GOT3 (cell line): ENCODE measurements around the gene SPOPL.
"Not testable (repeated sequence)": the region's sequence is repeated elsewhere in the genome, so short reads cannot be mapped to it uniquely, and the experiment has no call there.

ENCODE experiments used
- DNase-seq: peaks from one replicate; lab custom pipeline; 2025; ENCODE audit warnings: mixed read lengths; lab: John Stamatoyannopoulos, UW

SPOPL gene

DNA sequence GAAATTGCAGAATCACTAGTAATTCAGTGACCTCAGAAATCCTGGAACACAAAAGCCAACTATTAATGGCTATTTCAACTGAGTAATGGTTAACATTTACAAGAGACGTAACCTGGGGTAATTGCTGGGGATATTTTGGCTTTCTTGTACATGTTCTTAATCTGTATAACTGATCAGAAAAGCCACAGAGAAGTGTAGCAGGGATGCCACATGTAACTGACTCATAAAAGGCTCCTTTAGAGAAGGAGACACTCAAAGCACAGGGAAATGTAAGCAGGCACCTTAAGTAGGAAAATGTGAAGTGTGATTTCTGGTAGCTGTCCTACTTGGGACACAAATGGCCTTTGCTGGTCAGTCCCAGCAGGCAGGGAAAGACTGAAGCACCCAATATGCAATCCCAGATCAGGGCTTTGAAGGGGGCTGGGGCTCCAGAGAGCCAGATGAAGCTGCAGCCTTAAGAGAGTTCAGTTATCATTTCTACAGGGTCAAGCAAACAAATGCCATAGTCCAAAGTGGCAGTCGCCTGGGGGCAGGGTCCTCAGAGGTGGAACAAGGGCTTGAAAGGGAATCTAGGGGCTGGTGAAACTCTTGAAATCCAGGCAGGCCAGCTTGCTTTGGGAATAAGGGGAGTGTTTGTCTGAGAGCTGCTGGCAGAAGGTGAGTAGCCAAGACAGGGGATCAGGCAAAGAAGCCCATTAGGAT lies 7.2 kb upstream of the SPOPL start:
- DNase-seq, result no peak

DNA sequence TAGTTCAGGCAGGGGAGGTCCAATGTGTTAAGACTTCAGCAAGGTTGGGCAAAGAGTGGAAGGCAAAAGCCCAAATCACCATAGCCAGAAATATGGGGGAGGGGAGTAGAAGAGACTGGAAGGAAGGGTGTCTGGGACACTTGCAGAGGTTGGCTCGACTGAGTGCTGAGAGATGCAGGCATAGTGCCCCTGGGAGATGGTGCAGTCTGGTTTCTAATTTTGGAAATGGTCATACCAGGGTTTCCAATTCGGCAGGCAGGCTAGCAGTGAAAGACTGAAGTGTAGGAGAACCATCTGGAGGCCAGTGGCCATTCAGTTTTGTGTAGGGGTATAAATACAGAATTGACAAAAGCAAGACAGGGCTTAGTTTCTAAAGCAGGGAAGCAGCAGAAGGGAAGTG lies 6.2 kb upstream of the SPOPL start:
- DNase-seq, result no peak

DNA sequence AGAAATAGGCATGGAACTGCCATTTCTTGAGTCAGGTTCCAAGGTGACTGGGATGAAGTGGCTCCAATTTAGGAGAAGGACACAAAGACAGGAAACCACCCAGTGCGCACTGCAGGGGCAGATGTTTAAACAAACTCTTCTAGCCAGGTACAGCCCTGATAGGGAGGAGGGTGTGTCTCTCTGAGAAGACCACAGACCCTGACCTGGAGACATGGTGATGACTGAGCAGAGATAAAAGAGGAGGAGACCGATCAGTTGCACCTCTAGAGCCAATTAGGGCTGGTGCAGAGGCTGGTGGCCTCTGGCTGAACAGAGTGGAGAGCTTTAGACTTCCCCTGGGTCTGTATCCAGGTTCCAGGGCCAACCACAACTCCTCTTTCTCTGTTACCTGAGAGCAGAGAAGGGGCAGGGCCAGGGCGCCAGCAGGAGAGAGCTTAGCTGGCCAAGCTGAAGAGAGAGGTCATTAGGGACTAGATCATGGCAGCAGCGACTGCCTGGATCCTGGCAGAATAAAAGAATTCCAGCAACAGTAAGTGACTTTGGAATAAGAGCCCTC lies 5.4 kb upstream of the SPOPL start:
- no peak for DNase-seq

DNA sequence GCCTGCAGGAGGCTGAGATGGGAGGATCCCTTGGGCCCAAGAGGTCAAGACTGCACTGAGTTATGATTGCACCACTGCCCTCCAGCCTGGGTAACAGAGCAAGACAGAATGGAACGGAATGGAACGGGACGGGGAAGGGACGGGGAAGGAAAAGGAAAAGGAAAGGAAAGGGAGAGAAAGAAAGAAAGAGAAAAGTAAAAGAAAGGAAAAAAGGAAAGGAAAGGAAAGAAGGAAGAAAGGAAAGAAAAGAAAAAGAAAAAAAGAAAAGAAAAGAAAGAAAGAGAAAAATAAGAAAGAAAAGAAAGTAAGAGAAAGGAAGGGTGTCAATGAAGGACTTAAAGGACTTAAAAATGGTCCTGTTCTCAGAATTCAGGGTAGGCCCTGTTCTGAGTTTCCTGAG lies 4.3 kb upstream of the SPOPL start:
- DNase-seq, result no peak

DNA sequence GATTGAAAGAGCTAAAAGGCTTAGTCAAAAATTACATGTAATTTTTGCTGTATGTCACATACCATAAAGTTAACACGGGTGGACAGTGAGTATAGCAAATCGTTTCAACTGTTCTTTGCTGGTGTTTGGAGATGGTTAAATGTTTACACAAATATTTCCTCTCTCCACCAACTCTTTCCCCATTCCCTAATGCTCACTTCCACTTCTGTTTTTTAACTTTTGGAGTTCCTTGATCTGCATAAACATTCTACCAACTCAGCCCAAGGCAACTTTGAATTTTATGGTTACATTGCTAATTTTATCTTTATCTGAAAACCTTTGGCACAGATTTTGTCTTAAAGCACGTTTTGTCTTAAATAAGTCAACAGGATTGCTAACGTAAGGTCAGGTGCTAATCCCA lies 1.9 kb upstream of the SPOPL start:
- no peak for DNase-seq

DNA sequence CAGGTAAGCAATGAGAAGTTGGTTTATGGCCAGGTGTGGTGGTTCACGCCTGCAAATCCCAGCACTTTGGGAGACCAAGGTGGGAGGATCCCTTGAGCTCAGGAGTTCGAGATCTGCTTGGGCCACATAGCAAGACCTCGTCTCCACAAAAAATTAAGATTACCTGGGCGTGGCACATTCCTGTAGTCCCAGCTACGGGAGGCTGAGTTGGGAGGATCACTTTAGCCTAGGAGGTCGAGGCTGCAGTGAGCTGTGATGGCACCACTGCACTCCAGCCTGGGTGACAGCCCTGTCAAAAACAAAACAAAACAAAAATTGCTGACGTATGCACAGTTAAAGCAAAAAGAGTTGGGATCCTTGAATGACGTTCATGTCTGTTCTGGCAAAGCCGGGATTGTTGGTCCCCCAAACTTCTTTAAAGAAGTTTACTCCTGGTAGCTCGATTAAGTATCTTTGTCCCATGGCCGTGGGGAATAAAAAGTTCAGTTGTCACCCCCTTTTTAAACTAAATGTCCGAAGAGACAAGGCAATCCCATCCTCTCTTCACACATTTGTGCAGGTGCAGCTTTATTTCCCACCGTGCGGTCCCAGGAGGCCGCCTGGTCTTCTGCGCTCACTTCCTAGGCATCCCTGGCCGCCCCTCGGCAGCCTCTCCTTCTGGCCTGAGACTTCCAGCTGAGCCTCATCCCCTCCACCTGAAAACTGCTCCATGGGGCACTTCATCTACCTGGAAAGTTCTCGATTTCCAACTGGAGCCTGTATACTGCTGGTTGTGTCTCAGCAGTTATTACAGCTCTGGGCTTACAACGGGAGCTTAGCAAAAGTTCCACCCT lies 762 bp upstream of the SPOPL start:
- DNase-seq, result no peak

DNA sequence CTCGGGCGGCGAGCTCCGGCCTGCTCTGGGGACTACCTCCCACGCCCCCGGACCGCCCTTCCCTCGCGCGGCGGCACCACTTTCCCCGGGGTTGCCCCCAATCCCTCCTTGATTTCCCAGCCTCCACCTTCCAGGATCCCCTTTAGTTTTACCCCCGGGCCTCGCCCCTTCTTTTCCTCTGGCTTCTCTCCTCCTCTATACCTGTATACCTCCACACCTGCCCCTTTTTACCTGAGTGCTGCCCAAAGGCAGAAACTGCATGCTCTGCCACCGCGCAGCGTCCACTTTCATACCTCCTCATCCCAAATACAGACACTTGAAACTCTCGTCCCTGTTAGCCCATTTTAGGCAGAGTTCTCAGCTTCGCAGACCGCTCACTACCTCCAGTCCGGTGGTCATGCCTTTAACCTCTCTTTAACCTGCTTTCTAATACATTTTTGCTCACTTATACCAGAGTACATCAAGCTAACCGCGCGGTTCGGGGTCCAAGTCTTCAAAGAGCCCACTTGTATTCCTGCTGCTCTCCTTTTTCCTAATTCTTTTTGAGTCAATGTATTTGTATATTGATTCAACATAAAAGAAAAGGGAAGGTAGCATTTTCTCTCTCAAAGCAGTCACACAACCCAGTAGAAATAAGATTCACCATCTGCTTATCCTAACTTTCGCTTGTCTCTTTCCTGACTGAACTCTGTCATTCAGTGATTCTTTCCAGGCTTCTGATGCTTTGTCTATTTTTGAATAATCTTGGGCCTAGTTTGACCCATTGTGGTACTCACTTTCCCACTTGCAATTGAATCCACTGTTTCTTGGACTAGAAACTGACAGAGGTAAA lies 901 bp downstream of the SPOPL start:
- no peak for DNase-seq

DNA sequence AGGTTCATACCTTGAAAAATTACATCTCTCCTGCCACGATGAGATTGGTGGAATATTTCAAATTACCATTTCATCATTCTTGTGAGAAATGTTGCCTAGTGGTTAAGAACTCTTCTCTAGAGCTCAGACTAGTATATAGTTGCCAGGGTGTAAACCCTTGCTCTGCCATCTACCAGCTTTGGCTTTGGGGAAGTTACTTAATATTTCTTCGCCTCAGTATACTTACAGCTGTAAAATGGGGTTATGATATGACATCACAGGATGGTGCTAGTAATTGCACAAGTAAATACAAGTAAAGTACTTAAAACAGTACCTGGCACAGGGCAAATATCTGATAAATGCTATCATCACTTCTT lies 1.5 kb downstream of the SPOPL start:
- no peak for DNase-seq

DNA sequence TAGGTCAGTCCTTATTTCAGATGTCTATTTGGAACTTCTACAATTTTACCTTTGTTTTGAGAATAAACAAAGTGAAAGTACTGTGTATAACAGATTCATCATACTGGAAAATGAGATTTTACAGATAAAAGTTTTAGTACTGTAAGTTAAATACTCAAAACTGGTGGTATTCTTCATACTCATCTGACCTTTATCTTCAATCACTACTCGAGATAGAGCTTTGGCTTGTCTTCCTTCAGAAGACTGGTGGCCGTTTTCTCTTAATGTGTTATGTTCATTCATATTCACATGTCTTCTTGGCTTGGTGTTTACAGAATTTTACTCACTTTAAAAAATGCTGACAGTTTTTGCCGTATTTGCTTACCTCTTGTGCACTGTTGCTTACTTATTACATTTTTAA lies 2.1 kb downstream of the SPOPL start:
- DNase-seq, result no peak

DNA sequence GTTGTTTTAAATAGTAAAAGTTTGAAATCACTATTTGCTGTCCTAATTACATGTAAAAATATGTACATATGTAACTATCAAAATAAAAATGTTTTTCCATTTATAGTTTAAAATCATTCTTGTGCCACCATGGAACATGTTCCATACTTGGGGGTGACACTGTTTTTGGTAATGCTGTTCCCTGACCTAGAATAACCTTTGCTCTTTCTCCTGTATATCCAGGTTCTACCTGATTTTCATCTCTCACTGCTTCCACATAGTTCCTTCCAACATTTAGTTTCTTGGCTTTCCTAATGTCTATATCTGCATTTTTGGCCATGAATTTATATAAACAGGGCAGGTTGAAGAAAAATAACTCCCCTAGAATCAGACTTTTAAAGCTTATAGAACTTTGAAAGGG lies 2.5 kb downstream of the SPOPL start:
- DNase-seq, result no peak

DNA sequence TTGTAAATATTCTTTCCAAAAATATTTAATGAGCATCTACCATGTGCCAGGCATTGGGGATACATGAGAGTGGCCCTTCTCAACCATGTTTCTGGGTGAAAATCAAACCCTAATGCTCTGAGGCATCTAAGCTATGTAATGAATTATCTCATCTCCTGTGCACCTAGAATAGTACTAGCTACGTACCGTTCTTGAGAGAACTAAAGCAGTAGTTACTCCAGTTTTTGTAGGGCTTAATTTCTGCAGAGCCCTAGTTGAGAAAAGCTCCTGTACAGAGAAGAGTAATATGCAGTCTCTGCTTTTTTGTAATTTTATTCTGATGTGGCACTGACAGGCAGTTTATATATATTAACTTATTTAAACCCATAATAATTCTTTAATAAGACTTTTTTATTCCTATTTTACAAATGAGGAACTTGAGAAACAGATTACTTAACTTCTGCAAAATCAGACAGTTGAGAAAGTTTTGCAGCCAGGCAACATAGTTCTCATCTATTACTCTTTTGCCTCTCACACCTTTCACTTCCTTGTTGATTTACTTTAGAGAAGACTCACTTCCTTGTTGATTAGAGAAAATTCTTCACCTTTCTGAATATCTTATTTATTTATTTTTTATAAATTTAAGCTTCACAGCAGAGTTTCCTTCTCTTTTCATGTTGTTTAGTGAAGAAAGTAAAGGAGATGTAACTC lies 3.1 kb downstream of the SPOPL start:
- no peak for DNase-seq

DNA sequence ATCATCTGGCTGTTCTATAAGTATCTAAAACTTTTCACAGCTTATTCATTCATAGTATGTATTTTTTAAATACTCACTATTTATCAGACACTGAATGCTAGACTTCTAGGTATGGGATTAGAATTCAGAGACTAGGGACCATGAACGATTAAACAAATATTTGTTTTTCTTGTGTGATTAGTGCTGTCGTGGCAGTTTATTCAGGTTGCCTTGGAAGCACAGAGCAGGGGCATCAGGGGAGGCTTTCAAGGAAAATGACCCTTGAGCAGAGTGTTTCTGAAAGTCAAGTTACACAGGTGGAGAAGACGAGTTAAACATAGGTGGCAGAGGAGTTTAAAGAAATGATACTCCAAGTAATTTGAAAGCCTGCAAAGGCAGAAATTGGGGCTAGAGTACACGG lies 5.7 kb downstream of the SPOPL start:
- no peak for DNase-seq

DNA sequence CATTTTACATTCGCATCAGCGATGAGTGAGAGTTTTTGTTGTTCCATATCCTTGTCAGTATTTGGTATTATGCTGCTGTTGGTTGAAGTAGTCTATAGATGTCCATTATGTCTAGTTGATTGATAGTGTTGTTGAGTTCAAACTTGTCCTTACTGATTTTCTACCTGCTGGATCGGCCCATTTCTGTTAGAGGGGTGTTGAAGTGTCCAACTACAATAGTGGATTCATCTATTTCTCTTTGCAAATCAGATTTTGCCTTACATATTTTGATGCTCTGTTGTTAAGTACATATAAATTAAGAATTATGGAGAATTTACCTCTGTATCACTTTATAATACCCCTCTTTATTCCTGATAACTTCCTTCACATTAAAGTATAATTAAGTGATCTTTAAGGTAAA lies 8.7 kb downstream of the SPOPL start:
- DNase-seq, result no peak

DNA sequence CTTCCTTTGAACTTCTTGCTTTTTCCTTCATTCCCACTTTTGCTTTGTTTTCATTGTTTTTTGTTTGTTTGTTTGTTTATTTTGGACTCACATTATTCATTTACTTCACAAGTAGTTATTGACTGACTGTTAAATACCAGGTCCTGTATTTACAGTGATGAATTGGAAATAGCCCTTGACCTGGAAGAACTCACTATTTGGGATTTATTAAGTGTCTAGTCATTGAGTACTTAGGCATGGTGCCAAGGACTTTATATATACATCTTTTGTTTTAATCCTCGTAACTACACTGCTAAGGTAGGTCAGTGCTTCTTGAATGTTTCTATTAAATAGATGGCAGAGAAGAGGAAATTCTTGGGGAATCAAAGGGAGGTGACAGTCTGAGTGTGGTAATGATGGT lies 11.1 kb downstream of the SPOPL start:
- no peak for DNase-seq

DNA sequence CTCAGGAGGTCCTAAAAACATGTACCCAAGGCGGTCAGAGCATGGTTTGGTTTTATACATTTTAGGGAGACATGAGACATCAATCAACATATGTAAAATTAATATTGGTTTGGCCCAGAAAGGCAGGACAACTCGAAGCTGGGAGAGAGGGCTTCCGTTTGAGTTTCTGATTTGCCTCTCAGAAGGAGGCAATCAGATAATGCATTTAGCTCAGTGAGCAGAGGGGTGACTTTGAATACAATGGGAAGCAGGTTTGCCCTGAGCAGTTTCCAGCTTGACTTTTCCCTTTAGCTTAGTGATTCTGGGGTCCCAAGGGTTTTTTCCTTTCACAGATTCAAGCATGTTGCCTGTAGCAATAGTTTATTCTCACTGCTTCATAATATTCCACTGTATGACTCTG lies 12.6 kb downstream of the SPOPL start:
- DNase-seq, result no peak

DNA sequence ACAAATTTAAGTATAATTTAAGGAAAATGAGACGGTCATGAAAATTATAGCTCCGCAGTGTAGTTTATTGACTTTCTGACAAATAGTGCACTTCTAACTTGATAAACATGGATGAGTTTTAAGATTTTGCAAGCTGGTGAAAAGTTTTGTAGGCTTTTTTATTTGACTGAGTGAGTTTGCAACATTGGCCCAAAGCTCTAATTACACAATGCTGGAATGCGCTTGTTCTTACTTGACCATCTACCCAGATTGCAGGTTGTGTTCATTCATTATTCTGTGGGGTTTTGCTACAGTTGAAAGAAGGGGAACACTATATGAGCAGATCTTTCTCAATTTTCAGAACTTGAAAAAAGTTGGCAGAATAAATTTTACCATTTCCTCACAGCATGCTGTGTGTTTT lies 13.5 kb downstream of the SPOPL start:
- no peak for DNase-seq

DNA sequence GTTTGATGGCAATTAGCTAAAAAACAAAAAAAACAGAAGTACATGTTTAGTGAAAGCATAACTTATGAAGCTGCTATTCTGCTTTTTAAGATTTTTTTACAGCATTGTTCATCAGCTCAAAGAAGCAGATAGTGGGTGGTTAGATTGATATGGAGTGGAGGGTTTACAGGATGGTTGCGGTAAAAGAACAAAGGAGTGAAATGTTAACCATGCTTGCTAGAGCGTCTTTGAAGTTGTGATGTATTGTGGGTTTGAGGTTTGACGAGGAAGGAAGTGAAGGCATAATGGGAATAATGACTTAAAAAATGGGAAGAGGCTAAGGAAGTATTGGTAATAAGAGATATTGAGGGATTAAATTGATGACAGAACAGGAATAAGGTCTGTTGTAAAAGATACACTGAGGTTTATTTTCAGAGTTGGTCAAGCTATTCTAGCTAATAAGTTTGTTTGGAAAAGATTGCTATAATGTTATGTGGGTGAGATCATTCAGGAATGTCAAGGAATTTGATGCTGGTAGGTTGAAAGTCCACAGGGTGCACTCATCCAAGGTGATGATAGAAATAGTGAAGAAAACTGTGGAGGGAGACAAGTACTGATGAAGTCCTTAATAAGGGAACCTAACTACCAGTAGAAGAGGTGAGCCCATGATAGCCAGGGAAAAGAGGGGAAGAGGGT lies 14.6 kb downstream of the SPOPL start:
- no peak for DNase-seq

DNA sequence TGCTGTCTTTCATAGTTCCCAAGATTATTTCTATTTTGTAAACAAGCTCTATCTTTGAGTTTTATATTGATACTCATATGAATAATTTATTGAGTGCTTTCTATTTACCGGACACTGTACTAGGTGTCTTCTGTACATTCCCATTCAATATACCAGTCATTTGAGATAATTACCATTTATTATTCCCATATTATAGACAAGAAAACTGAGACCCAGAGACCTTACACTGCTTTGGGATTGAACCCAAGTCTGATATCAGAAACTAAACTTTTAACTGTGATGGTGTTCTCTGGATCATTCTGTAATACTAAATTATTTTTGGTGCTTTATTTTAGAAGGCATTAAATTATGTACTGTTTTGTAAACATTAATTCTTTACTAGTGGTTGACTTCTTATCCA lies 17.3 kb downstream of the SPOPL start:
- no peak for DNase-seq

DNA sequence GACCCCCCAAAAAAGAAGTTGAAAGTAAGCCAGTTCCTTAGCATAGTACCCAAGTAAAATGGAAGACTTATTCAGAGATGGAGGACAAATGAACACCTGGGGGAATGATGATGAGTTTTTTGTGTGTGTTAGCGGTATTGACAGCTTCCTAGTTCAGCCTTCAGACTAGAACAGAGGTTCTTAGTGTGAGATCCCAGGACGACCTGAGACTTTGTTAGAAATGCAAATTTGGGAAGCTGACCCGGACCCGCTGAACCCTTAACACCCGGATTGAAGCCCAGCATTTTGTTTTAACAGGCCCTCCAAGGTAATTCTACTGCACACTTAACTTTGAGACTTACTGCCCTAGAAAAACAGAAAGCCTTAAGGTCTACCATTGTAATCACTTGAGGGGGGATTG lies 20.3 kb downstream of the SPOPL start:
- DNase-seq, result no peak

DNA sequence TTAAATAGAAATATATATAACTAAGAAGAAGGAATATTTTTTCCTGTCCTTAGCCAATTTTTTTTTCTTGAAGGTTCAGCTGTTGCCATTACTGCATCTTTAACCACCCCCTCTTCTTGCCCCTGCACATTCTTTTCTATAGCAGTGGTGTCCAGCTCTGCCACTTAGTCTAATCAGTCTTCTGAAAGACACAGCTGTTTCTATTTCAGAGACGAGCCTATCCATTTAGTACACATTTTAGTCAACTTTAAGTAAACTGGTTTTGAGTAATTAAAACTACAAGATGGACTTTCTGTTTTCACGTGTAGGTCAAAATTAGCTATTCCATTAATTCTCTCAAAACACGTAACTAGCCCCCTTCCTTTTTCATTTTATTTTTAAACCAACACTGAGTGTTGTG lies 21.0 kb downstream of the SPOPL start:
- DNase-seq, result no peak

DNA sequence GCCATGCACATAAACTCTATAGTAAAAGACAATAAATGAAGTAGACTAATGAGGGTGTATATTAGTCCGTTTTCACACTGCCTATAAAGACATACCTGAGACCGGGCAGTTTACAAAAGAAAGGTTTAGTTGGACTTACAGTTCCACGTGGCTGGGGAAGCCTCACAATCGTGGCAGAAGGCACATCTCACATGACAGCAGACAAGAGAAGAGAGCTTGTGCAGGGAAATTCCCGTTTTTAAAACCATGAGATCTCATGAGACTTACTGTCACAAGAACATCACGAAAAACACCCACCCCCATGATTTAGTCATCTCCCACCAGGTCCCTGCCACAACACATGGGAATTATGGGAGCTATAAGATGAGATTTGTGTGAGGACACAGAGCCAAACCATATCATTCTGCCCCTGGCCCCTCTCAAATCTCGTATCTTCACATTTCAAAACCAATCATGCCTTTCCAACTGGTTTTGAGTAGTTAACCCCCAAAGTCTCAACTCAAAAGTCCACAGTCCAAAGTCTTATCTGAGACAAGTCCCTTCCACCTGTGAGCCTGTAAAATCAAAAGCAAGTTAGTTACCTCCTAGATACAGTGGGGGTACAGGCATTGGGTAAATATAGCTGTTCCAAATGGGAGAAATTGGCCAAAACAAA lies 21.6 kb downstream of the SPOPL start:
- not testable (repeated sequence) for DNase-seq
